Panc1 (cell line): ENCODE results near the gene MAMLD1. TPM values are rescaled to one million over a fixed set of nuclear protein-coding genes. Genes with fewer than 3 reads are reported as not detected.

Experiments
- ATAC-seq: fragments of 200-7000 bp; cut with Tn5 transposase; 2 replicates; pipeline ENCODE4 v1.9.1; 2020; ENCODE audit warnings: mild to moderate bottlenecking, moderate library complexity
- BruUV-seq: library from RNA; stranded (reverse); fragments of 400-500 nt; replicated peaks from 2 replicates; lab custom pipeline; 2021; lab: Mats Ljungman, UMichigan
- CTCF ChIA-PET: fragments of 300-600 bp; sonication (Branson Sonifier 250); formaldehyde crosslinking; loops from one replicate; lab custom pipeline; 2022; ENCODE audit warnings: antibody characterized with exemption; lab: Charles Lee
- POLR2A ChIA-PET: fragments of 300-600 bp; sonication (Branson Sonifier 250); formaldehyde crosslinking; loops from one replicate; lab custom pipeline; 2022; ENCODE audit warnings: antibody characterized with exemption; lab: Charles Lee
- DNase-seq: peaks from one replicate; pipeline ENCODE4 v3.0.0-alpha.2; 2010; ENCODE audit warnings: low read depth, low spot score
- H3K27ac ChIP-seq: 2 replicates; pipeline ENCODE4 v1.5.1; 2011; ENCODE audit warnings: mild to moderate bottlenecking, low read length, inconsistent platforms
- H3K27me3 ChIP-seq: fragments of 200-500 bp; sonication (Bioruptor generic); 2 replicates; pipeline ENCODE4 v1.6.0; 2014; ENCODE audit warnings: low read length, inconsistent platforms; ENCODE audit not compliant: control insufficient read depth, insufficient read depth
- H3K36me3 ChIP-seq: fragments of 200-500 bp; sonication (Bioruptor generic); 2 replicates; pipeline ENCODE4 v1.5.1; 2014; ENCODE audit warnings: inconsistent platforms, mild to moderate bottlenecking, low read length, moderate library complexity; ENCODE audit not compliant: control insufficient read depth, insufficient read depth
- H3K4me1 ChIP-seq: 2 replicates; pipeline ENCODE4 v1.5.1; 2011; ENCODE audit warnings: inconsistent platforms, mild to moderate bottlenecking, low read length, moderate library complexity; ENCODE audit not compliant: control insufficient read depth, insufficient read depth
- H3K4me3 ChIP-seq, 2 experiments: 2 replicates each; pipeline ENCODE4 v1.5.1; 2011 to 2012; ENCODE audit warnings: low read depth in 2 of 2, low read length in 2 of 2, mild to moderate bottlenecking in 2 of 2, inconsistent platforms in 1 of 2, moderate library complexity in 1 of 2
- H3K9me3 ChIP-seq: fragments of 200-500 bp; sonication (Bioruptor generic); 2 replicates; pipeline ENCODE4 v1.5.1; 2014; ENCODE audit warnings: low read depth, mild to moderate bottlenecking, inconsistent platforms, low read length, moderate library complexity; ENCODE audit not compliant: control insufficient read depth, insufficient read depth
- POLR2AphosphoS5 ChIP-seq: IDR thresholded peaks from 2 replicates; pipeline ENCODE4 v1.6.1; 2012; ENCODE audit warnings: mild to moderate bottlenecking, low read depth, low read length, moderate library complexity
- SIN3A ChIP-seq: IDR thresholded peaks from 2 replicates; pipeline ENCODE4 v1.6.1; 2012; ENCODE audit warnings: low read depth, mild to moderate bottlenecking, low read length, moderate library complexity, borderline replicate concordance; ENCODE audit not compliant: insufficient read depth
- TCF7L2 ChIP-seq: IDR thresholded peaks from 2 replicates; pipeline ENCODE4 v1.6.1; 2011; ENCODE audit warnings: mild to moderate bottlenecking, low read depth, low read length, inconsistent platforms
- in situ Hi-C: cut with HindIII; loops from 2 replicates; pipeline ENCODE4 v1.10.0; 2016; ENCODE audit warnings: low sequenced_read_pairs, low pct_unique_long_range_greater_than_20kb
- intact Hi-C: fragments of 100-400 bp; cut with micrococcal nuclease; formaldehyde crosslinking; loops from one replicate; pipeline ENCODE4 v1.10.0; 2022; ENCODE audit not compliant: unreplicated experiment
- total RNA-seq: library from RNA; stranded (reverse); gene quantifications from one replicate; pipeline ENCODE4 v1.2.1, GENCODE V29; 2021; ENCODE audit not compliant: unreplicated experiment
- TF ChIP-seq, protein P1 (sequence below), 2 experiments: IDR thresholded peaks; 2 replicates each; pipeline ENCODE4 v1.6.1; 2011 to 2012; ENCODE audit warnings: low read depth in 2 of 2, control low read depth in 1 of 2, low read length in 1 of 2, mild to moderate bottlenecking in 1 of 2, moderate library complexity in 1 of 2; ENCODE audit not compliant: insufficient read depth in 1 of 2
- TF ChIP-seq, protein P2 (sequence below): fragments of 450-650 bp; IDR thresholded peaks from 2 replicates; pipeline ENCODE4 v1.5.1; 2017; ENCODE audit warnings: mild to moderate bottlenecking

MAMLD1 gene
- total RNA-seq, 1 experiment from 2014 or later: 2.1 TPM

DNA sequence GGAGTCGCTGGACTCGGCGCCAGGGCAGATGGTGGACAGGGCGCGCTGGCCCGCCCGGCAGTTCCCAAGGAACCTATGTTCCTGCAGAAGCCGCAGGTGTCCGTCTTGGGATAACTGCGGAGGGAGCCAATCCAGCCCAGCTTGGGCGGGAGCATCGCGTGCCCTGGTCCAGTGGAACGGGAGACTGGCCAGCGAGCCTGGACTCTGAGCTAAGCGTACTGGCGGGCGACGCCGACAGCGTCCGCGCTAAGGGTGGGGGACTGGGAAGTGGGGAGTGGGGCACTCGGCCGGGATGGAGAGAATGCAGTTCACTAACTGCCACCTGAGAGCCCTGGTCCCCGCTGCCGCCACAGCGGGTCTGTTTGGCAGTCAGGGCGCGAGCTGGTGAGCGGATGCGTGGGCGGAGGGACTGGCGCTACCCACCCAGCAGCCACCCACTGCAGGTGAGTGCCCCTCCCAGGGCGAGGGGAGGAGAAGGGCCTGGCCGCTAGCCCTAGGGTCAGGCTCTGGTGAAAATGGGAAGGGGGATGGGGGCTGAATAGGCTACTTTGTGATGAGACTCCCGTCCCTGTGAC, 1.3 kb upstream of the MAMLD1 start:
- ATAC-seq (0 out of 2 replicates have a peak, but pooled peaks have one; percentile 18), DNase-seq (no peak)
- intact Hi-C loops: loop anchor here (5.0 to 10.0 kb wide), 2 partner anchors 323 to 400 kb away; no protein-coding TSS in a partner anchor
- BruUV-seq: no TSS peak
- ChIA-PET POLR2A (no interaction called here), CTCF (no interaction called here)
- no peak for TF ChIP-seq POLR2AphosphoS5
- TF ChIP-seq, protein P1, sequence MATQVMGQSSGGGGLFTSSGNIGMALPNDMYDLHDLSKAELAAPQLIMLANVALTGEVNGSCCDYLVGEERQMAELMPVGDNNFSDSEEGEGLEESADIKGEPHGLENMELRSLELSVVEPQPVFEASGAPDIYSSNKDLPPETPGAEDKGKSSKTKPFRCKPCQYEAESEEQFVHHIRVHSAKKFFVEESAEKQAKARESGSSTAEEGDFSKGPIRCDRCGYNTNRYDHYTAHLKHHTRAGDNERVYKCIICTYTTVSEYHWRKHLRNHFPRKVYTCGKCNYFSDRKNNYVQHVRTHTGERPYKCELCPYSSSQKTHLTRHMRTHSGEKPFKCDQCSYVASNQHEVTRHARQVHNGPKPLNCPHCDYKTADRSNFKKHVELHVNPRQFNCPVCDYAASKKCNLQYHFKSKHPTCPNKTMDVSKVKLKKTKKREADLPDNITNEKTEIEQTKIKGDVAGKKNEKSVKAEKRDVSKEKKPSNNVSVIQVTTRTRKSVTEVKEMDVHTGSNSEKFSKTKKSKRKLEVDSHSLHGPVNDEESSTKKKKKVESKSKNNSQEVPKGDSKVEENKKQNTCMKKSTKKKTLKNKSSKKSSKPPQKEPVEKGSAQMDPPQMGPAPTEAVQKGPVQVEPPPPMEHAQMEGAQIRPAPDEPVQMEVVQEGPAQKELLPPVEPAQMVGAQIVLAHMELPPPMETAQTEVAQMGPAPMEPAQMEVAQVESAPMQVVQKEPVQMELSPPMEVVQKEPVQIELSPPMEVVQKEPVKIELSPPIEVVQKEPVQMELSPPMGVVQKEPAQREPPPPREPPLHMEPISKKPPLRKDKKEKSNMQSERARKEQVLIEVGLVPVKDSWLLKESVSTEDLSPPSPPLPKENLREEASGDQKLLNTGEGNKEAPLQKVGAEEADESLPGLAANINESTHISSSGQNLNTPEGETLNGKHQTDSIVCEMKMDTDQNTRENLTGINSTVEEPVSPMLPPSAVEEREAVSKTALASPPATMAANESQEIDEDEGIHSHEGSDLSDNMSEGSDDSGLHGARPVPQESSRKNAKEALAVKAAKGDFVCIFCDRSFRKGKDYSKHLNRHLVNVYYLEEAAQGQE (IDR thresholded peaks at IDR 0.05; ENCODE audit: insufficient read depth in 1 of 2, low read depth in 2 of 2, low read length in 1 of 2): no peak
- no peak overlapping the region for H3K27ac ChIP-seq
- H3K9me3 ChIP-seq: no peaks in the 10 kb centered on the region
- in situ Hi-C loops: no loop called here
- peaks cover 8% of the 10 kb centered on the region; the same call in 1 of the 2 replicates for H3K4me1 ChIP-seq
- peak overlapping the region; percentile 51 to 84 for H3K4me3 ChIP-seq
- H3K27me3 ChIP-seq: peaks cover 4% of the 10 kb centered on the region
- H3K36me3 ChIP-seq: no peaks in the 10 kb centered on the region

GRCh38 chrX:150363561-150364346, 637 bp downstream of the MAMLD1 start:
- Histone ChIP-seq H3K4me3 (peak overlapping the region; percentile 51 to 84), H3K27ac (no peak overlapping the region), H3K27me3 (peaks cover 4% of the 10 kb centered on the region), H3K4me1 (peaks cover 8% of the 10 kb centered on the region; the same call in 1 of the 2 replicates), H3K9me3 (no peaks in the 10 kb centered on the region), H3K36me3 (no peaks in the 10 kb centered on the region)
- BruUV-seq: no TSS peak
- TF ChIP-seq, protein P2, sequence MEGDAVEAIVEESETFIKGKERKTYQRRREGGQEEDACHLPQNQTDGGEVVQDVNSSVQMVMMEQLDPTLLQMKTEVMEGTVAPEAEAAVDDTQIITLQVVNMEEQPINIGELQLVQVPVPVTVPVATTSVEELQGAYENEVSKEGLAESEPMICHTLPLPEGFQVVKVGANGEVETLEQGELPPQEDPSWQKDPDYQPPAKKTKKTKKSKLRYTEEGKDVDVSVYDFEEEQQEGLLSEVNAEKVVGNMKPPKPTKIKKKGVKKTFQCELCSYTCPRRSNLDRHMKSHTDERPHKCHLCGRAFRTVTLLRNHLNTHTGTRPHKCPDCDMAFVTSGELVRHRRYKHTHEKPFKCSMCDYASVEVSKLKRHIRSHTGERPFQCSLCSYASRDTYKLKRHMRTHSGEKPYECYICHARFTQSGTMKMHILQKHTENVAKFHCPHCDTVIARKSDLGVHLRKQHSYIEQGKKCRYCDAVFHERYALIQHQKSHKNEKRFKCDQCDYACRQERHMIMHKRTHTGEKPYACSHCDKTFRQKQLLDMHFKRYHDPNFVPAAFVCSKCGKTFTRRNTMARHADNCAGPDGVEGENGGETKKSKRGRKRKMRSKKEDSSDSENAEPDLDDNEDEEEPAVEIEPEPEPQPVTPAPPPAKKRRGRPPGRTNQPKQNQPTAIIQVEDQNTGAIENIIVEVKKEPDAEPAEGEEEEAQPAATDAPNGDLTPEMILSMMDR: peak; percentile 19
- no peak for TF ChIP-seq TCF7L2
- TF ChIP-seq SIN3A: no peak
- TF ChIP-seq, protein P1 (IDR thresholded peaks at IDR 0.05; ENCODE audit: insufficient read depth in 1 of 2, low read depth in 2 of 2, low read length in 1 of 2): no peak
- TF ChIP-seq POLR2AphosphoS5: no peak
- ChIA-PET POLR2A (no interaction called here), CTCF (interaction anchor here (0.6 to 1.3 kb wide), 3 partner anchors 367 to 426 kb away, joined by 3 to 7 read pairs (median 3); partner anchors contain the start of gene EOLA2)
- intact Hi-C loops: loop anchor here (5.0 to 10.0 kb wide), 2 partner anchors 321 to 401 kb away; no protein-coding TSS in a partner anchor
- in situ Hi-C loops: no loop called here
- DNase-seq (no peak), ATAC-seq (peak; percentile 74)
